Mononuclear cell (primary cell): Measurements from ENCODE around the gene PARN. TPM values are rescaled to one million over a fixed set of nuclear protein-coding genes. Genes with fewer than 3 reads are reported as not detected.

Source experiments
- H3K27me3 ChIP-seq: 2 replicates; pipeline ENCODE4 v1.6.0; 2011; ENCODE audit warnings: low read length, control low read depth; ENCODE audit not compliant: insufficient read depth
- H3K4me1 ChIP-seq: 2 replicates; pipeline ENCODE4 v1.5.1; 2011; ENCODE audit warnings: mild to moderate bottlenecking, low read length, control low read depth; ENCODE audit not compliant: insufficient read depth
- H3K4me3 ChIP-seq: 2 replicates; pipeline ENCODE4 v1.5.1; 2011; ENCODE audit warnings: mild to moderate bottlenecking, low read length, moderate library complexity
- H3K9me3 ChIP-seq: 2 replicates; pipeline ENCODE4 v1.5.1; 2011; ENCODE audit warnings: low read depth, mild to moderate bottlenecking, control low read depth, low read length
- total RNA-seq: library from RNA; depleted of rRNA; stranded (reverse); fragments of >200 nt; gene quantifications from one replicate; pipeline ENCODE4 v1.2.3, GENCODE V29; 2012

PARN gene
- total RNA-seq: 37.2 TPM

GRCh38 chr16:14629919-14630619, at the start of gene PARN:
TSS of gene PARN (minus strand) at chr16:14630260. CDS start at chr16:14630125, 135 bp downstream.
- Histone ChIP-seq H3K4me1 (peaks cover 47% of the 10 kb centered on the region), H3K27me3 (no peaks in the 10 kb centered on the region), H3K4me3 (peak within 1 kb of the TSS; percentile 86), H3K9me3 (no peaks in the 10 kb centered on the region)

GRCh38 chr16:14678748-14679497, 48.9 kb upstream of the PARN start:
- no peaks in the 10 kb centered on the region for H3K4me1 ChIP-seq
- H3K9me3 ChIP-seq: no peaks in the 10 kb centered on the region
- H3K27me3 ChIP-seq: no peaks in the 10 kb centered on the region
- H3K4me3 ChIP-seq: no peak overlapping the region

GRCh38 chr16:14677627-14678026, 47.6 kb upstream of the PARN start:
- Histone ChIP-seq H3K27me3 (no peaks in the 10 kb centered on the region), H3K4me3 (no peak overlapping the region), H3K4me1 (peaks cover 2% of the 10 kb centered on the region), H3K9me3 (no peaks in the 10 kb centered on the region)

GRCh38 chr16:14676633-14677032, 46.6 kb upstream of the PARN start:
- H3K9me3 ChIP-seq: no peaks in the 10 kb centered on the region

GRCh38 chr16:14672403-14672971, 42.4 kb upstream of the PARN start:
- no peaks in the 10 kb centered on the region for H3K27me3 ChIP-seq
- H3K4me1 ChIP-seq: peaks cover 4% of the 10 kb centered on the region
- no peaks in the 10 kb centered on the region for H3K9me3 ChIP-seq
- H3K4me3 ChIP-seq: no peak overlapping the region

More at GRCh38 chr16:14676633-14677032, 46.6 kb upstream of the PARN start:
- Histone ChIP-seq H3K27me3 (no peaks in the 10 kb centered on the region), H3K4me3 (no peak overlapping the region), H3K4me1 (peaks cover 4% of the 10 kb centered on the region)

- peaks cover 4% of the 10 kb centered on the region for H3K4me1 ChIP-seq
- no peak overlapping the region for H3K4me3 ChIP-seq
- H3K27me3 ChIP-seq: no peaks in the 10 kb centered on the region
- H3K9me3 ChIP-seq: no peaks in the 10 kb centered on the region
These were observed 39.7 kb upstream of the PARN start for GRCh38 chr16:14669776-14670175.

- peaks cover 4% of the 10 kb centered on the region for H3K4me1 ChIP-seq
- H3K27me3 ChIP-seq: no peaks in the 10 kb centered on the region
- H3K4me3 ChIP-seq: no peak overlapping the region
- no peaks in the 10 kb centered on the region for H3K9me3 ChIP-seq
These were observed 38.6 kb upstream of the PARN start for GRCh38 chr16:14668556-14669223.

- Histone ChIP-seq H3K4me3 (no peak overlapping the region), H3K9me3 (no peaks in the 10 kb centered on the region), H3K27me3 (no peaks in the 10 kb centered on the region)
These were observed 37.5 kb upstream of the PARN start for GRCh38 chr16:14667347-14668266.

GRCh38 chr16:14658063-14658462, 28.0 kb upstream of the PARN start:
- no peaks in the 10 kb centered on the region for H3K4me1 ChIP-seq
- H3K9me3 ChIP-seq: no peaks in the 10 kb centered on the region
- H3K27me3 ChIP-seq: no peaks in the 10 kb centered on the region
- no peak overlapping the region for H3K4me3 ChIP-seq

More at GRCh38 chr16:14667347-14668266, 37.5 kb upstream of the PARN start:
- H3K4me1 ChIP-seq: peaks cover 2% of the 10 kb centered on the region

- Histone ChIP-seq H3K27me3 (no peaks in the 10 kb centered on the region), H3K4me1 (no peaks in the 10 kb centered on the region), H3K4me3 (no peak overlapping the region), H3K9me3 (no peaks in the 10 kb centered on the region)
These were observed 22.7 kb upstream of the PARN start for GRCh38 chr16:14652726-14653125.

GRCh38 chr16:14650629-14651028, 20.6 kb upstream of the PARN start:
- H3K9me3 ChIP-seq: no peaks in the 10 kb centered on the region
- no peaks in the 10 kb centered on the region for H3K27me3 ChIP-seq
- H3K4me3 ChIP-seq: no peak overlapping the region
- H3K4me1 ChIP-seq: no peaks in the 10 kb centered on the region

- no peaks in the 10 kb centered on the region for H3K9me3 ChIP-seq
- H3K27me3 ChIP-seq: no peaks in the 10 kb centered on the region
These were observed 19.8 kb upstream of the PARN start for GRCh38 chr16:14649816-14650215.

GRCh38 chr16:14641926-14642325, 11.9 kb upstream of the PARN start:
- no peak overlapping the region for H3K4me3 ChIP-seq
- H3K4me1 ChIP-seq: no peaks in the 10 kb centered on the region
- H3K9me3 ChIP-seq: no peaks in the 10 kb centered on the region
- no peaks in the 10 kb centered on the region for H3K27me3 ChIP-seq

More at GRCh38 chr16:14649816-14650215, 19.8 kb upstream of the PARN start:
- Histone ChIP-seq H3K4me3 (no peak overlapping the region), H3K4me1 (no peaks in the 10 kb centered on the region)

GRCh38 chr16:14641206-14641605, 11.1 kb upstream of the PARN start:
- Histone ChIP-seq H3K27me3 (no peaks in the 10 kb centered on the region), H3K4me3 (no peak overlapping the region), H3K4me1 (no peaks in the 10 kb centered on the region), H3K9me3 (no peaks in the 10 kb centered on the region)
